ENCODE results near the gene KIRREL1. TPM values are rescaled to one million over a fixed set of nuclear protein-coding genes. Genes with fewer than 3 reads are reported as not detected.

Gene KIRREL1
- polyA plus RNA-seq, 1 experiment = 42.3 TPM

DNA sequence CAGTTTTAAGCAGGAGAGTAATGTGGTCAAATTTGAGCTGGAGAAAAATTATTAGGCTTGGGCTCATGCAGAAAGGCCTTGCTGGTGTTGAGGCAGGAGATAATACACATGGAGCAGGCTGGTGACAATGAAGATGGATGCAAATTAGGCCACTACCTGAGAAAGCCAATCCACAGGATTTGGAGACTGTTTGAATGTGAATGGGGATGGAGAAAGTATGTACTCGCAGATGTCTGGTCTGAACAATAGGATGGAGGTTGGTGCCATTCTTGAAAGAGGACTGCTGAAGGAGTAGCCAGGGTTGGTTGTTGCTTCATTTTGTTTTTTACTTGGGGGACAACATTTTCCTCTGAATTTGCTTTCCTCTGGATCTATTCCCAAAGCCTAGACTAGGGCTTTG is 8.0 kb upstream of the KIRREL1 start:
- POLR2A ChIA-PET = no interaction called here

GRCh38 chr1:157988002-157988401 is 5.4 kb upstream of the KIRREL1 start:
- Histone ChIP-seq H3K9me3 (ENCODE audit: control insufficient read depth, insufficient read depth, low read length) (no peaks in the 10 kb centered on the region), H3K4me3 (ENCODE audit: low read depth, low read length) (no peak overlapping the region), H3K27ac (ENCODE audit: low read depth, low read length) (no peak overlapping the region), H3K27me3 (ENCODE audit: control insufficient read depth, insufficient read depth, low read length) (peaks cover 41% of the 10 kb centered on the region)
- no peak for DNase-seq (ENCODE audit: low read depth, low spot score)
- POLR2A ChIA-PET = no interaction called here
- CTCF ChIA-PET = interaction anchor here (0.6 to 11.6 kb wide), 3 partner anchors 97 to 1591 kb away, joined by 3 to 590 read pairs (median 247); no protein-coding TSS in a partner anchor
- no peak for TF ChIP-seq CTCF (IDR thresholded peaks at IDR 0.05; ENCODE audit: low read depth, low read length)

More for the DNA sequence above, 8.0 kb upstream of the KIRREL1 start:
- H3K27ac ChIP-seq (ENCODE audit: low read depth, low read length) = no peak overlapping the region
- no peak for DNase-seq (ENCODE audit: low read depth, low spot score)
- no peaks in the 10 kb centered on the region for H3K9me3 ChIP-seq (ENCODE audit: control insufficient read depth, insufficient read depth, low read length)
- CTCF ChIA-PET = interaction anchor here (1.5 to 4.1 kb wide), 2 partner anchors 111 to 132 kb away, joined by 3 to 29 read pairs; no protein-coding TSS in a partner anchor
- no peak overlapping the region for H3K4me3 ChIP-seq (ENCODE audit: low read depth, low read length)
- no peak for TF ChIP-seq CTCF (IDR thresholded peaks at IDR 0.05; ENCODE audit: low read depth, low read length)
- peaks cover 58% of the 10 kb centered on the region for H3K27me3 ChIP-seq (ENCODE audit: control insufficient read depth, insufficient read depth, low read length)

GRCh38 chr1:157992031-157992832 is 1.2 kb upstream of the KIRREL1 start:
- H3K9me3 ChIP-seq (ENCODE audit: control insufficient read depth, insufficient read depth, low read length) = no peaks in the 10 kb centered on the region; the same call in 1 of the 2 replicates
- peak; percentile 100 for TF ChIP-seq CTCF (IDR thresholded peaks at IDR 0.05; ENCODE audit: low read depth, low read length)
- CTCF ChIA-PET = interaction anchor here (0.6 to 11.6 kb wide), 39 partner anchors 8 to 205 kb away, joined by 3 to 590 read pairs (median 9); a partner anchor contains a TSS
- peaks cover 4% of the 10 kb centered on the region for H3K27me3 ChIP-seq (ENCODE audit: control insufficient read depth, insufficient read depth, low read length)
- POLR2A ChIA-PET = interaction anchor here (0.6 to 3.3 kb wide), 8 partner anchors 18 to 134 kb away, joined by 3 to 25 read pairs (median 4); no protein-coding TSS in a partner anchor
- H3K4me3 ChIP-seq (ENCODE audit: low read depth, low read length) = no peak overlapping the region
- no peak for DNase-seq (ENCODE audit: low read depth, low spot score)
- H3K27ac ChIP-seq (ENCODE audit: low read depth, low read length) = no peak overlapping the region

GRCh38 chr1:157992833-157993146 is 655 bp upstream of the KIRREL1 start:
- Histone ChIP-seq H3K27ac (ENCODE audit: low read depth, low read length) (peak overlapping the region; percentile 21), H3K27me3 (ENCODE audit: control insufficient read depth, insufficient read depth, low read length) (no peaks in the 10 kb centered on the region), H3K9me3 (ENCODE audit: control insufficient read depth, insufficient read depth, low read length) (no peaks in the 10 kb centered on the region; the same call in 1 of the 2 replicates), H3K4me3 (ENCODE audit: low read depth, low read length) (peak overlapping the region; percentile 96)
- no peak for TF ChIP-seq CTCF (IDR thresholded peaks at IDR 0.05; ENCODE audit: low read depth, low read length)
- ChIA-PET POLR2A (interaction anchor here (0.7 to 3.3 kb wide), 7 partner anchors 18 to 133 kb away, joined by 3 to 25 read pairs (median 4); no protein-coding TSS in a partner anchor), CTCF (interaction anchor here (0.6 to 11.6 kb wide), 32 partner anchors 8 to 206 kb away, joined by 3 to 590 read pairs (median 14); a partner anchor contains a TSS)
- DNase-seq (ENCODE audit: low read depth, low spot score) = no peak
